GM12878 (cell line): ENCODE measurements around the gene HPS6. TPM values are rescaled to one million over a fixed set of nuclear protein-coding genes. Genes with fewer than 3 reads are reported as not detected.
A peak's percentile ranks its signal among the peaks of the same experiment; 100 is the strongest.

ENCODE experiments used
- ATAC-seq: fragments of 200-7000 bp; cut with Tn5 transposase; 3 replicates; pipeline ENCODE4 v1.9.1; 2020; ENCODE audit warnings: mild to moderate bottlenecking, moderate library complexity
- BruUV-seq: library from RNA; stranded (reverse); fragments of 400-500 nt; replicated peaks from 2 replicates; lab custom pipeline; 2021; lab: Mats Ljungman, UMichigan
- CTCF ChIA-PET: fragments of 300-600 bp; sonication (Branson Sonifier 250); formaldehyde crosslinking; extraction: SDS; loops from one replicate; lab custom pipeline; 2021; ENCODE audit warnings: inconsistent platforms; lab: Yijun Ruan, JAX
- POLR2A ChIA-PET: fragments of 350-600 bp; formaldehyde crosslinking; extraction: SDS; loops from one replicate; lab custom pipeline; 2021; ENCODE audit warnings: inconsistent platforms; lab: Charles Lee
- RAD21 ChIA-PET: fragments of 300-600 bp; sonication (Branson Sonifier 250); formaldehyde crosslinking; loops from one replicate; lab custom pipeline; 2023; ENCODE audit warnings: antibody characterized with exemption; ENCODE audit not compliant: unreplicated experiment; lab: Charles Lee
- SMC1A ChIA-PET: fragments of 300-600 bp; sonication (Branson Sonifier 250); formaldehyde crosslinking; loops from one replicate; lab custom pipeline; 2023; ENCODE audit not compliant: unreplicated experiment, uncharacterized antibody; lab: Charles Lee
- DNase-seq: peaks from one replicate; pipeline ENCODE4 v3.0.0-alpha.2; 2011; ENCODE audit warnings: low read depth, low spot score
- FAIRE-seq: peaks from 3 replicates; lab custom pipeline; 2011; peaks lifted over from hg19 to GRCh38; lab: Jason Lieb, UNC
- H2AFZ ChIP-seq: 2 replicates; pipeline ENCODE4 v1.6.0; 2011; ENCODE audit warnings: low read depth, low read length, control low read depth; ENCODE audit not compliant: control insufficient read depth
- H3K27ac ChIP-seq: 2 replicates; pipeline ENCODE4 v1.5.1; 2011; ENCODE audit warnings: control low read depth; ENCODE audit not compliant: control insufficient read depth, insufficient read depth
- H3K27me3 ChIP-seq, 2 experiments: replicated peaks in 1 of 2; 2 replicates each; pipeline versions ENCODE4 v1.6.0 to v1.6.1; 2011; ENCODE audit warnings: low read length in 1 of 2; ENCODE audit not compliant: control insufficient read depth in 2 of 2, insufficient read depth in 2 of 2
- H3K36me3 ChIP-seq, 2 experiments: 2 replicates each; pipeline ENCODE4 v1.5.1; 2011; ENCODE audit warnings: low read length in 1 of 2; ENCODE audit not compliant: control insufficient read depth in 2 of 2, insufficient read depth in 2 of 2
- H3K4me1 ChIP-seq: 2 replicates; pipeline ENCODE4 v1.6.1; 2011; ENCODE audit warnings: mild to moderate bottlenecking, low read length, moderate library complexity, mixed read lengths; ENCODE audit not compliant: control insufficient read depth, insufficient read depth
- H3K4me2 ChIP-seq: 2 replicates; pipeline ENCODE4 v1.6.0; 2011; ENCODE audit warnings: control low read depth; ENCODE audit not compliant: control insufficient read depth, insufficient read depth
- H3K4me3 ChIP-seq: fragments of 200-600 bp; sonication (generic); 2 replicates; pipeline ENCODE4 v1.5.1; 2016
- H3K79me2 ChIP-seq: 2 replicates; pipeline ENCODE4 v1.6.0; 2011; ENCODE audit warnings: low read length; ENCODE audit not compliant: control insufficient read depth, insufficient read depth
- H3K9ac ChIP-seq: 2 replicates; pipeline ENCODE4 v1.8.0; 2011; ENCODE audit warnings: low read length, control low read depth, mixed read lengths; ENCODE audit not compliant: control insufficient read depth, insufficient read depth
- H3K9me3 ChIP-seq: replicated peaks from 3 replicates; pipeline ENCODE4 v1.5.1; 2011; ENCODE audit warnings: mild to moderate bottlenecking, low read length; ENCODE audit not compliant: control insufficient read depth, insufficient read depth
- H4K20me1 ChIP-seq: 2 replicates; pipeline ENCODE4 v1.6.0; 2011; ENCODE audit not compliant: control insufficient read depth, insufficient read depth
- BCLAF1 ChIP-seq: fragments of 450-650 bp; IDR thresholded peaks from 2 replicates; pipeline ENCODE4 v1.6.1; 2017; ENCODE audit warnings: antibody characterized with exemption, mild to moderate bottlenecking, moderate library complexity
- CTCF ChIP-seq, 3 experiments: IDR thresholded peaks in 2 of 3; conservative IDR thresholded peaks in 1 of 3; 2 replicates each; pipeline ENCODE4 v1.5.1; 2011; ENCODE audit warnings: low read depth in 3 of 3, low read length in 3 of 3, mild to moderate bottlenecking in 3 of 3, control low read depth in 2 of 3, moderate library complexity in 2 of 3, inconsistent platforms in 1 of 3, mixed read lengths in 1 of 3; ENCODE audit not compliant: control insufficient read depth in 2 of 3, insufficient read depth in 1 of 3; ENCODE audit errors: extremely low read depth in 1 of 3
- HDAC2 ChIP-seq: fragments of 200-600 bp; sonication (generic); IDR thresholded peaks from 2 replicates; pipeline ENCODE4 v1.6.1; 2017
- JUNB ChIP-seq: IDR thresholded peaks from 2 replicates; pipeline ENCODE4 v1.6.1; 2016; ENCODE audit warnings: antibody characterized with exemption, mild to moderate bottlenecking
- NFIC ChIP-seq: IDR thresholded peaks from 2 replicates; pipeline ENCODE4 v1.6.1; 2012; ENCODE audit warnings: low read depth, mild to moderate bottlenecking, inconsistent platforms, low read length, moderate library complexity
- POLR2A ChIP-seq: IDR thresholded peaks from 2 replicates; pipeline ENCODE4 v1.6.1; 2011; ENCODE audit warnings: low read depth, mild to moderate bottlenecking, low read length
- POU2F2 ChIP-seq: IDR thresholded peaks from 3 replicates; pipeline ENCODE4 v1.6.1; 2011; ENCODE audit warnings: low read depth, mild to moderate bottlenecking, low read length, borderline replicate concordance
- SMAD1 ChIP-seq: fragments of 450-650 bp; IDR thresholded peaks from 2 replicates; pipeline ENCODE4 v1.6.1; 2018; ENCODE audit warnings: mild to moderate bottlenecking, low read depth; ENCODE audit not compliant: partially characterized antibody
- USF1 ChIP-seq: IDR thresholded peaks from 2 replicates; pipeline ENCODE4 v1.6.1; 2011; ENCODE audit warnings: borderline replicate concordance, low read depth, mild to moderate bottlenecking, moderate library complexity, mixed read lengths, low read length; ENCODE audit not compliant: insufficient read depth; ENCODE audit errors: extremely low read length
- WRNIP1 ChIP-seq: IDR thresholded peaks from 2 replicates; pipeline ENCODE4 v1.6.1; 2011; ENCODE audit warnings: low read depth, low read length, improper control_type of control experiment, borderline replicate concordance
- ZNF592 ChIP-seq: fragments of 450-650 bp; IDR thresholded peaks from 2 replicates; pipeline ENCODE4 v1.6.1; 2017; ENCODE audit warnings: mild to moderate bottlenecking, moderate library complexity
- WGBS: methylation state at CpG from one replicate; pipeline ENCODE4 v1.1.6; 2016; ENCODE audit warnings: low lambda C conversion rate; ENCODE audit not compliant: insufficient replicate concordance, insufficient coverage; ENCODE audit errors: missing lambda C conversion rate; 5-methylcytosine and 5-hydroxymethylcytosine counted together
- in situ Hi-C: fragments of 300-500 bp; cut with MboI; formaldehyde crosslinking; loops from 9 replicates; pipeline ENCODE4 v1.14.3; 2018; ENCODE audit warnings: mixed read lengths
- intact Hi-C: fragments of 100-400 bp; cut with micrococcal nuclease; formaldehyde crosslinking; loops from one replicate; pipeline ENCODE4 v1.14.2; 2022; ENCODE audit not compliant: unreplicated experiment
- polyA plus RNA-seq, 11 experiments: library from polyadenylated mRNA; depleted of rRNA in 4 of 11; unstranded in 6 of 11; stranded (reverse) in 5 of 11; fragments of >200 nt; fragmentation: Nextera tagmentation in 4 of 11; fragmentation: Illumina TruSeq in 1 of 11; extraction: Ambion mirVana in 4 of 11; extraction: Trizol in 1 of 11; gene quantifications; 1 replicate in 1 of 11; 2 replicates in 10 of 11; pipeline versions ENCODE4 v1.2.1 to v1.2.3, GENCODE V29; 2011 to 2016; ENCODE audit warnings: inconsistent platforms in 2 of 11, missing spikeins in 2 of 11, low read depth in 1 of 11
- total RNA-seq, 4 experiments: library from RNA; depleted of rRNA in 3 of 4; stranded (reverse); fragments of >200 nt in 3 of 4; fragmentation: Illumina TruSeq in 1 of 4; extraction: Trizol in 1 of 4; gene quantifications; 2 replicates each; pipeline versions ENCODE4 v1.2.1 to v1.2.3, GENCODE V29; 2013 to 2021

Gene HPS6
- total and polyA plus RNA-seq, 10 of the 15 experiments (the other 5 are each of a cell fraction or from before 2014, with no cell fraction given), result 1.4 to 28.0 (median 12.0) TPM

DNA sequence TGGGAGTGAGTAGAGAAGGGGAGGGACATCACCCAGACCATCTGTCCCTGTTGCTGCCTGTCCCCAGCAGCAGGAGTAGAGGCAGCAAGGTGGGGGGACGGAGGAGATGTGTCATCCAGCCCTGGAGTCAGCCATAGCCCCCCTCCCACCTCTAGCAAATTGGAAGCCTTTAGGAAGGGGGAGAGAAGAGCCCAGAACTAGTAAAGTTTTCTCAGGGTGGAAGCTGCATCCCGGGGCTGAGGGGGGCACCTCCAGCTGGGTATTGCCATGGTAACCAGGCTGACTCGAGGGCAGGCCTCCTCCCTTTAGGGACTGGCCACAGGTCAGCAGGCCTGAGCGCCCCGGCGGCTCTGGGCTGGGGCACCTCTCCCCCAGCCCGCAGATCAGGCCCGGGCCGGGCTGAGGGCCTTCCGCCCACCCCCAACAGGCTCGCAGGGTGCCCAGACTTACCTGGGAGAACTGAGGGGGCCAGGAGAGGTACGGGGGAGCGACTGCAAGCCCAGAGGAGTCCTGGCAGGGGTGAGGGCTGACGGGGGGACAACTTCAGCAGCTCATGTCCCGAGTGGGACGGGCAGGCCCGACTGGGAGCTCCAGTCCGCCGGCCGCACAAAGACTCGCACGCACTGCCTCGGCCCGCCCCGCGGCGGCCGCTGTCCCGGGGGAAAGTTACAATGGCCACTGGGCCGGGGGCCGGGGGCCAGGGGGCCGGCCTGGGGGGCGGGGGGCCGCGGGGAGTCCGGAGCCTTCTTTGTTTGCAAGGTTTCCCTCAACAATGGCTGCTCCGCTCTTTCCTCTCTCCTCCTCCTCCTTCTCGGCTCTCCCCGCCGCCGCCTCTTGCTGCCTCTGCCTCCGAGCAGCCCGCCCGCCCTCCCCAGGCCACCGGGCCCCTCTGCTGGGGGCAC, 49.1 kb downstream of the HPS6 start:
- WGBS, result 3% methylated on average over 28 of the region's 45 CpGs
- TF ChIP-seq HDAC2 (no peak), WRNIP1 (no peak), SMAD1 (no peak), NFIC (no peak), USF1 (no peak), POU2F2 (no peak), BCLAF1 (no peak), ZNF592 (no peak), CTCF (IDR thresholded peaks at IDR 0.05 in 2 of 3, conservative IDR thresholded peaks at IDR 0.05 in 1 of 3; ENCODE audit: control insufficient read depth in 2 of 3, extremely low read depth in 1 of 3, insufficient read depth in 1 of 3, low read depth in 3 of 3, low read length in 3 of 3) (no peak), JUNB (no peak), POLR2A (no peak)

More for the DNA sequence above, 49.1 kb downstream of the HPS6 start:
- intact Hi-C loops, result no loop called here
- SMC1A ChIA-PET, result interaction anchor here (0.6 to 1.8 kb wide), 6 partner anchors 11 to 256 kb away, joined by 3 to 8 read pairs (median 4); partner anchors contain the start of gene PPRC1
- no peaks in the 10 kb centered on the region for H3K27me3 ChIP-seq
- in situ Hi-C loops, result no loop called here
- H3K27ac ChIP-seq, result peak overlapping the region; percentile 84
- no peak for DNase-seq
- no peaks in the 10 kb centered on the region for H3K9me3 ChIP-seq
- FAIRE-seq, result no peak
- H4K20me1 ChIP-seq, result no peaks in the 10 kb centered on the region
- RAD21 ChIA-PET, result interaction anchor here (0.6 to 1.2 kb wide), 5 partner anchors 18 to 1065 kb away, joined by 3 to 4 read pairs (median 3); partner anchors contain the start of gene ARMH3
- H3K79me2 ChIP-seq, result peaks cover 71% of the 10 kb centered on the region
- ATAC-seq, result peak; percentile 12
- H3K4me3 ChIP-seq, result peak overlapping the region; percentile 96
- peak overlapping the region; percentile 89 for H3K9ac ChIP-seq
- H3K4me2 ChIP-seq, result peak overlapping the region; percentile 94
- CTCF ChIA-PET, result interaction anchor here (0.7 to 4.7 kb wide), 7 partner anchors 11 to 330 kb away, joined by 3 to 28 read pairs (median 3); no protein-coding TSS in a partner anchor
- POLR2A ChIA-PET, result interaction anchor here (0.6 to 1.9 kb wide), 13 partner anchors 21 to 295 kb away, joined by 3 to 10 read pairs (median 4); partner anchors contain the start of genes ARMH3, HPS6, NOLC1 and OGA
- H3K4me1 ChIP-seq, result peaks cover 43% of the 10 kb centered on the region
- peaks cover 16 to 20% of the 10 kb centered on the region in 2 experiments for H3K36me3 ChIP-seq
- no TSS peak for BruUV-seq
- peak overlapping the region; percentile 77; the same call in 1 of the 2 replicates for H2AFZ ChIP-seq
